Endothelial cell of umbilical vein (primary cell): ENCODE data around the gene STK24. TPM values are rescaled to one million over a fixed set of nuclear protein-coding genes. Genes with fewer than 3 reads are reported as not detected.

Experiments
- BruUV-seq: library from RNA; stranded (reverse); fragments of 400-500 nt; replicated peaks from 2 replicates; lab custom pipeline; 2021; lab: Mats Ljungman, UMichigan
- CTCF ChIA-PET: fragments of 300-600, 350-600 bp; sonication (Branson Sonifier 250); formaldehyde crosslinking; loops from one replicate; lab custom pipeline; 2021; ENCODE audit warnings: antibody characterized with exemption, inconsistent platforms; lab: Charles Lee
- POLR2A ChIA-PET: fragments of 300-600, 350-600 bp; sonication (Branson Sonifier 250); formaldehyde crosslinking; loops from one replicate; lab custom pipeline; 2021; ENCODE audit warnings: antibody characterized with exemption, inconsistent platforms; lab: Charles Lee
- DNase-seq: peaks from one replicate; pipeline ENCODE4 v3.0.0-alpha.2; 2011; ENCODE audit warnings: low read depth, low spot score
- FAIRE-seq: peaks from 2 replicates; lab custom pipeline; 2011; peaks lifted over from hg19 to GRCh38; lab: Jason Lieb, UNC
- H2AFZ ChIP-seq: 2 replicates; pipeline ENCODE4 v1.6.0; 2012; ENCODE audit warnings: low read depth, low read length, control low read depth, inconsistent platforms
- H3K27ac ChIP-seq: 2 replicates; pipeline ENCODE4 v1.5.1; 2011; ENCODE audit warnings: low read depth, mild to moderate bottlenecking, control low read depth, low read length, moderate library complexity; ENCODE audit not compliant: insufficient read depth
- H3K27me3 ChIP-seq, 2 experiments: 2 replicates each; pipeline versions ENCODE4 v1.6.0 to v1.6.1; 2011; ENCODE audit warnings: low read length in 2 of 2, mixed read lengths in 1 of 2; ENCODE audit not compliant: control insufficient read depth in 2 of 2, insufficient read depth in 2 of 2
- H3K36me3 ChIP-seq, 2 experiments: 2 replicates in 1 of 2; 3 replicates in 1 of 2; pipeline ENCODE4 v1.5.1; 2011; ENCODE audit warnings: low read length in 2 of 2, mild to moderate bottlenecking in 1 of 2, moderate library complexity in 1 of 2; ENCODE audit not compliant: control insufficient read depth in 2 of 2, insufficient read depth in 2 of 2; ENCODE audit errors: extremely low read depth in 1 of 2
- H3K4me1 ChIP-seq: 3 replicates; pipeline ENCODE4 v1.5.1; 2011; ENCODE audit warnings: mild to moderate bottlenecking, low read length; ENCODE audit not compliant: control insufficient read depth, insufficient read depth; ENCODE audit errors: extremely low read depth
- H3K4me2 ChIP-seq: 2 replicates; pipeline ENCODE4 v1.6.1; 2011; ENCODE audit warnings: low read length, control low read depth, mixed read lengths; ENCODE audit not compliant: insufficient read depth
- H3K4me3 ChIP-seq, 3 experiments: fragments of 200-600 bp in 1 of 3; sonication (generic), shearing (Covaris generic) in 1 of 3; replicated peaks in 1 of 3; 2 replicates each; pipeline ENCODE4 v1.5.1; 2011 to 2016; ENCODE audit warnings: control low read depth in 3 of 3, low read length in 3 of 3, mild to moderate bottlenecking in 2 of 3, inconsistent platforms in 1 of 3, low read depth in 1 of 3, moderate library complexity in 1 of 3; ENCODE audit not compliant: insufficient read depth in 1 of 3
- H3K79me2 ChIP-seq: 2 replicates; pipeline ENCODE4 v1.6.0; 2012; ENCODE audit warnings: low read length, inconsistent platforms; ENCODE audit not compliant: control insufficient read depth, insufficient read depth
- H3K9ac ChIP-seq: replicated peaks from 2 replicates; pipeline ENCODE3; 2011; ENCODE audit warnings: low read length, control low read depth; ENCODE audit not compliant: insufficient read depth; ENCODE audit errors: extremely low read depth
- H3K9me1 ChIP-seq: replicated peaks from 3 replicates; pipeline ENCODE4 v1.6.0; 2011; ENCODE audit warnings: mild to moderate bottlenecking, low read length; ENCODE audit not compliant: control insufficient read depth, insufficient read depth; ENCODE audit errors: extremely low read depth
- H3K9me3 ChIP-seq: replicated peaks from 2 replicates; pipeline ENCODE4 v1.5.1; 2012; ENCODE audit warnings: low read length, inconsistent platforms; ENCODE audit not compliant: control insufficient read depth, insufficient read depth
- H4K20me1 ChIP-seq: replicated peaks from 2 replicates; pipeline ENCODE3; 2011; ENCODE audit warnings: mild to moderate bottlenecking, low read length; ENCODE audit not compliant: control insufficient read depth, insufficient read depth; ENCODE audit errors: extremely low read depth
- EZH2 ChIP-seq: IDR thresholded peaks from 2 replicates; pipeline ENCODE4 v1.6.1; 2012; ENCODE audit warnings: borderline replicate concordance, low read depth, mild to moderate bottlenecking, moderate library complexity, low read length, inconsistent platforms; ENCODE audit not compliant: severe bottlenecking
- FOS ChIP-seq: IDR thresholded peaks from 2 replicates; pipeline ENCODE4 v1.6.1; 2011; ENCODE audit warnings: mild to moderate bottlenecking, low read length, moderate library complexity, borderline replicate concordance; ENCODE audit not compliant: insufficient read depth
- GATA2 ChIP-seq: IDR thresholded peaks from 2 replicates; pipeline ENCODE4 v1.7.0; 2011; ENCODE audit warnings: low read depth, mild to moderate bottlenecking, moderate library complexity, mixed read lengths, low read length; ENCODE audit not compliant: insufficient read length, insufficient read depth
- JUN ChIP-seq: IDR thresholded peaks from 2 replicates; pipeline ENCODE4 v1.6.1; 2011; ENCODE audit warnings: borderline replicate concordance, low read depth; ENCODE audit not compliant: insufficient read length, insufficient read depth
- MAX ChIP-seq: IDR thresholded peaks from 2 replicates; pipeline ENCODE4 v1.6.1; 2011; ENCODE audit not compliant: insufficient read depth, insufficient read length
- MYC ChIP-seq: IDR thresholded peaks from one replicate; pipeline ENCODE4 v1.6.1; 2011; ENCODE audit warnings: mild to moderate bottlenecking, low read depth, low read length
- POLR2A ChIP-seq: IDR thresholded peaks from 2 replicates; pipeline ENCODE4 v1.6.1; 2012; ENCODE audit warnings: low read depth, mild to moderate bottlenecking, control low read depth, low read length
- POLR2AphosphoS5 ChIP-seq: IDR thresholded peaks from 2 replicates; pipeline ENCODE4 v1.6.1; 2012; ENCODE audit warnings: low read depth, mild to moderate bottlenecking, control low read depth, low read length, moderate library complexity; ENCODE audit not compliant: insufficient read depth
- dilution Hi-C: fragments of 300-500 bp; cut with MboI; formaldehyde crosslinking; loops from one replicate; pipeline ENCODE4 v1.15.0; 2019; ENCODE audit warnings: low sequenced_read_pairs; ENCODE audit not compliant: extremely low pct_ligation_motif_present
- intact Hi-C: fragments of 100-400 bp; cut with micrococcal nuclease; formaldehyde crosslinking; loops from one replicate; pipeline ENCODE4 v1.10.0; 2022
- polyA plus RNA-seq, 4 experiments: library from polyadenylated mRNA; depleted of rRNA in 3 of 4; stranded (reverse) in 3 of 4; unstranded in 1 of 4; fragments of >200 nt; gene quantifications; 2 replicates each; pipeline versions ENCODE4 v1.2.1 to v1.2.3, GENCODE V29; 2011 to 2012; ENCODE audit warnings: missing spikeins in 1 of 4
- total RNA-seq: library from RNA; stranded (reverse); gene quantifications from 2 replicates; pipeline ENCODE4 v1.2.3, GENCODE V29; 2021
- TF ChIP-seq, protein P1 (sequence below), 2 donors: IDR thresholded peaks; 1 replicate in 1 of 2; 2 replicates in 1 of 2; pipeline ENCODE4 v1.5.1; 2011; ENCODE audit warnings: low read length in 2 of 2, mild to moderate bottlenecking in 2 of 2, moderate library complexity in 2 of 2, control low read depth in 1 of 2, inconsistent platforms in 1 of 2, low read depth in 1 of 2; ENCODE audit not compliant: insufficient read depth in 1 of 2; ENCODE audit errors: extremely low read depth in 1 of 2

Gene STK24
- total and polyA plus RNA-seq, 2 donors (not counting 3 experiments of a cell fraction or from before 2014, with no cell fraction given) = 43.3 to 100 TPM

- Histone ChIP-seq H3K9me3 (no peaks in the 10 kb centered on the region), H3K4me3 (peak overlapping the region in 1 of 3 experiments; percentile 24), H3K4me2 (peak overlapping the region; percentile 55), H3K27me3 (no peaks in the 10 kb centered on the region), H2AFZ (no peak overlapping the region), H3K4me1 (peaks cover 33% of the 10 kb centered on the region), H3K9ac (peak overlapping the region; percentile 71), H3K36me3 (peaks cover 7 to 23% of the 10 kb centered on the region in 2 experiments), H3K9me1 (no peaks in the 10 kb centered on the region), H4K20me1 (no peaks in the 10 kb centered on the region), H3K27ac (peak overlapping the region; percentile 91), H3K79me2 (peaks cover 58% of the 10 kb centered on the region)
- dilution Hi-C loops (no loop called here), intact Hi-C loops (loop anchor here (1.0 kb wide), 3 partner anchors 8 to 101 kb away; partner anchors contain the start of gene STK24)
- POLR2A ChIA-PET = interaction anchor here (0.7 to 1.1 kb wide), 2 partner anchors 31 to 66 kb away, joined by 4 to 5 read pairs; no protein-coding TSS in a partner anchor
- no peak for FAIRE-seq
- no TSS peak for BruUV-seq
- TF ChIP-seq MAX (no peak), GATA2 (no peak), MYC (no peak)
- CTCF ChIA-PET = interaction anchor here (1.3 to 1.5 kb wide), 6 partner anchors 8 to 197 kb away, joined by 3 to 7 read pairs (median 4); no protein-coding TSS in a partner anchor
- DNase-seq = peak; percentile 24
Observed at GRCh38 chr13:98476106-98476505, 100.8 kb downstream of the STK24 start.

DNA sequence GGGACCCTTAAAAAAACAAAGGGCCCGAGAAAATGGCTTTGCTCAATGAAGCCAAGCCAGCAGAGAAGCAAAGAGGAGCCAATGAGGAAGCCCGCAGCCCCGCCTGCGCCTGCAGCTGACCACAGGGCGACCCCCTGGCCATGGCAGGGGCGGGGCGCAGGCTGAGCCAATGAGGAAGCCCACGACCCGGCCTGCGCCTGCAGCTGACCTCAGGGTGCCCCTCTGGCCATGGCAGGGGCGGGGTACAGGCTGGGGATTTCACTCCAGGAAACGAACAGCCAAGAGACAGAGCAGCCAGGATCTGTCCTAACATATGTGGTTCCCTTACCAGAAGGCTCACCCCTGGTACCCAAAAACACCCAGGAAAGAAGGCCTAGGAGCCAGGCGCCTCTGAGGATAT, 101.4 kb downstream of the STK24 start:
- H3K9me3 ChIP-seq = no peaks in the 10 kb centered on the region
- H3K9me1 ChIP-seq = no peaks in the 10 kb centered on the region
- peaks cover 11 to 25% of the 10 kb centered on the region in 2 experiments for H3K36me3 ChIP-seq
- TF ChIP-seq POLR2A (no peak), EZH2 (no peak), MAX (no peak), MYC (no peak), FOS (no peak), GATA2 (no peak), POLR2AphosphoS5 (no peak), JUN (no peak)
- TF ChIP-seq, protein P1, sequence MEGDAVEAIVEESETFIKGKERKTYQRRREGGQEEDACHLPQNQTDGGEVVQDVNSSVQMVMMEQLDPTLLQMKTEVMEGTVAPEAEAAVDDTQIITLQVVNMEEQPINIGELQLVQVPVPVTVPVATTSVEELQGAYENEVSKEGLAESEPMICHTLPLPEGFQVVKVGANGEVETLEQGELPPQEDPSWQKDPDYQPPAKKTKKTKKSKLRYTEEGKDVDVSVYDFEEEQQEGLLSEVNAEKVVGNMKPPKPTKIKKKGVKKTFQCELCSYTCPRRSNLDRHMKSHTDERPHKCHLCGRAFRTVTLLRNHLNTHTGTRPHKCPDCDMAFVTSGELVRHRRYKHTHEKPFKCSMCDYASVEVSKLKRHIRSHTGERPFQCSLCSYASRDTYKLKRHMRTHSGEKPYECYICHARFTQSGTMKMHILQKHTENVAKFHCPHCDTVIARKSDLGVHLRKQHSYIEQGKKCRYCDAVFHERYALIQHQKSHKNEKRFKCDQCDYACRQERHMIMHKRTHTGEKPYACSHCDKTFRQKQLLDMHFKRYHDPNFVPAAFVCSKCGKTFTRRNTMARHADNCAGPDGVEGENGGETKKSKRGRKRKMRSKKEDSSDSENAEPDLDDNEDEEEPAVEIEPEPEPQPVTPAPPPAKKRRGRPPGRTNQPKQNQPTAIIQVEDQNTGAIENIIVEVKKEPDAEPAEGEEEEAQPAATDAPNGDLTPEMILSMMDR (IDR thresholded peaks at IDR 0.05; ENCODE audit: extremely low read depth in 1 of 2, insufficient read depth in 1 of 2, low read depth in 1 of 2, low read length in 2 of 2) = no peak
- no peaks in the 10 kb centered on the region for H4K20me1 ChIP-seq
- H3K4me2 ChIP-seq = peak overlapping the region; percentile 55
- H3K4me1 ChIP-seq = peaks cover 29% of the 10 kb centered on the region
- peak; percentile 26 for DNase-seq
- intact Hi-C loops = no loop called here
- peaks cover 57% of the 10 kb centered on the region for H3K79me2 ChIP-seq
- no peaks in the 10 kb centered on the region for H3K27me3 ChIP-seq
- peak overlapping the region; percentile 71 for H3K9ac ChIP-seq
- POLR2A ChIA-PET = interaction anchor here (0.7 kb wide), 1 partner anchor 66 kb away, joined by 5 read pairs; no protein-coding TSS in a partner anchor
- BruUV-seq = no TSS peak
- no peak overlapping the region for H2AFZ ChIP-seq
- CTCF ChIA-PET = interaction anchor here (1.3 to 1.5 kb wide), 6 partner anchors 8 to 198 kb away, joined by 3 to 7 read pairs (median 4); no protein-coding TSS in a partner anchor
- no peak overlapping the region for H3K4me3 ChIP-seq
- FAIRE-seq = peak; percentile 38
- dilution Hi-C loops = no loop called here
- H3K27ac ChIP-seq = peak overlapping the region; percentile 91
